Right lobe of liver (tissue), 6 donors: ENCODE results near the gene B3GALNT1. TPM values are rescaled to one million over a fixed set of nuclear protein-coding genes. Genes with fewer than 3 reads are reported as not detected.

Experiments
- ATAC-seq, 4 donors: fragments of 200-7000 bp; cut with Tn5 transposase; one replicate each; pipeline ENCODE4 v1.9.1; 2020; ENCODE audit warnings: mild to moderate bottlenecking in 4 of 4, moderate library complexity in 4 of 4
- DNase-seq, 3 donors: peaks; one replicate each; pipeline ENCODE4 v3.0.0-alpha.2; 2020
- H3K27ac ChIP-seq, 3 donors: fragments of 200-600 bp; one replicate each; pipeline ENCODE4 v1.8.0; 2022
- H3K27me3 ChIP-seq, 2 donors: fragments of 200-600 bp; one replicate each; pipeline ENCODE4 v1.8.0; 2022
- H3K36me3 ChIP-seq, 4 donors: fragments of 200-600 bp; sonication (generic) in 1 of 4; one replicate each; pipeline versions ENCODE4 v1.5.1 to v1.8.0; 2017 to 2022; ENCODE audit warnings: control low read depth in 1 of 4
- H3K4me1 ChIP-seq, 4 donors: fragments of 200-600 bp; sonication (generic) in 1 of 4; one replicate each; pipeline versions ENCODE4 v1.5.1 to v1.8.0; 2017 to 2022; ENCODE audit warnings: control low read depth in 1 of 4
- H3K4me3 ChIP-seq, 3 donors: fragments of 200-600 bp; one replicate each; pipeline ENCODE4 v1.8.0; 2022
- H3K9me3 ChIP-seq, 4 donors: fragments of 200-600 bp; sonication (generic) in 1 of 4; one replicate each; pipeline versions ENCODE4 v1.5.1 to v1.8.0; 2017 to 2022; ENCODE audit warnings: control low read depth in 1 of 4
- POLR2A ChIP-seq: fragments of 450-650 bp; IDR thresholded peaks from one replicate; pipeline ENCODE4 v1.6.1; 2017; ENCODE audit warnings: antibody characterized with exemption, mild to moderate bottlenecking
- WGBS: methylation state at CpG from one replicate; pipeline ENCODE4 v1.1.6; 2018; ENCODE audit warnings: low coverage, low lambda C conversion rate; ENCODE audit not compliant: insufficient coverage; ENCODE audit errors: missing lambda C conversion rate; 5-methylcytosine and 5-hydroxymethylcytosine counted together
- intact Hi-C, 2 donors: fragments of 100-400 bp; cut with DNase I; formaldehyde crosslinking; loops; one replicate each; pipeline versions ENCODE4 v1.11.2 to v1.14.1; 2022
- total RNA-seq, 6 experiments: library from RNA; depleted of rRNA in 2 of 6; stranded (reverse); fragments of >200 nt in 2 of 6; fragmentation: NEBNext Ultra II Directional in 3 of 6; extraction: Animal tissue kit (Norgen Biotek cat#: 25700) in 3 of 6; gene quantifications; one replicate each; pipeline versions ENCODE4 v1.1.0 to v1.2.4, GENCODE V29; 2016 to 2023
- TF ChIP-seq, protein P1 (sequence below), 4 donors: fragments of 200-600 bp in 3 of 4; fragments of 450-650 bp in 1 of 4; IDR thresholded peaks; one replicate each; pipeline versions ENCODE4 v1.5.1 to v1.8.0; 2016 to 2022; ENCODE audit warnings: antibody characterized with exemption in 4 of 4, mild to moderate bottlenecking in 2 of 4
- donor health status: DM: no; HTN: yes; CAD: no.
- donor health status: DM: no; HTN: no; CAD: no.
- donor health status: DM: no; HTN: no; CAD: no.
- donor health status: DM: no; HTN: yes; CAD: no.
- donor health status: DM: no; HTN: yes; CAD: no.

The B3GALNT1 gene
- total RNA-seq, 6 experiments from 2014 or later = 0.24 to 1.5 (median 0.70) TPM

DNA sequence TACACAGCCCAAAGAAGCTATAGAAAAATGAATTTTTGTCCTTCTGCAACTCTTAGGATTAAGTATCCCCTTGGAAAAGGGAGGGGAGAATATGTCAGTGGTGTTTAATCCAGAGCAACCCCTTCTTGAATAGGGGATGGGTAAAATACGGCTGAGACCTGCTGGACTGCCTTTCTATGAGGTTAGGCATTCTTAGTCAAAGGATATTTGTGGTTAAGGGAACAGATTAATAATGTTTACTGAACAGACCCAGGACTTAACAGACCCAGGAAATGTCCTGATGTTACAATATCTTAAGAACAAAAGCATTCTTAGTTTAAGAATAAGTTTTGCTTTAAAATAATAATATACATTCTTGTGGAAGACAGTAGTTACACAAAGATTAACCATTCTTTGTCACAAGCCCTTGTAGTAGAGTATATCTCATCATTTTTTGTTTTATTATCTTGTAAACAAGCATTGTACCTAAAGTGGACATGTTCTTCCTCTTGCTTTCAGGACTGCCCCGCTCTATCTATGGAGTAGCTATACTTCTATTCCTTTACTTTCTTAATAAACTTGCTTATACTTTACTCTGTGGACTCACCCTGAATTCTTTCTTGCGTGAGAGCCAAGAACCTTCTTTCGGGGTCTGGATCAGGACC, 43.8 kb upstream of the B3GALNT1 start:
- TF ChIP-seq, protein P1, sequence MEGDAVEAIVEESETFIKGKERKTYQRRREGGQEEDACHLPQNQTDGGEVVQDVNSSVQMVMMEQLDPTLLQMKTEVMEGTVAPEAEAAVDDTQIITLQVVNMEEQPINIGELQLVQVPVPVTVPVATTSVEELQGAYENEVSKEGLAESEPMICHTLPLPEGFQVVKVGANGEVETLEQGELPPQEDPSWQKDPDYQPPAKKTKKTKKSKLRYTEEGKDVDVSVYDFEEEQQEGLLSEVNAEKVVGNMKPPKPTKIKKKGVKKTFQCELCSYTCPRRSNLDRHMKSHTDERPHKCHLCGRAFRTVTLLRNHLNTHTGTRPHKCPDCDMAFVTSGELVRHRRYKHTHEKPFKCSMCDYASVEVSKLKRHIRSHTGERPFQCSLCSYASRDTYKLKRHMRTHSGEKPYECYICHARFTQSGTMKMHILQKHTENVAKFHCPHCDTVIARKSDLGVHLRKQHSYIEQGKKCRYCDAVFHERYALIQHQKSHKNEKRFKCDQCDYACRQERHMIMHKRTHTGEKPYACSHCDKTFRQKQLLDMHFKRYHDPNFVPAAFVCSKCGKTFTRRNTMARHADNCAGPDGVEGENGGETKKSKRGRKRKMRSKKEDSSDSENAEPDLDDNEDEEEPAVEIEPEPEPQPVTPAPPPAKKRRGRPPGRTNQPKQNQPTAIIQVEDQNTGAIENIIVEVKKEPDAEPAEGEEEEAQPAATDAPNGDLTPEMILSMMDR (IDR thresholded peaks at IDR 0.05) = no peak
- TF ChIP-seq POLR2A = no peak
- no peaks in the 10 kb centered on the region for H3K36me3 ChIP-seq
- H3K27ac ChIP-seq = no peak overlapping the region
- H3K9me3 ChIP-seq = no peaks in the 10 kb centered on the region
- 90% methylated on average over 4 of the region's 4 CpGs for WGBS
- H3K4me1 ChIP-seq = no peaks in the 10 kb centered on the region
- no peak for ATAC-seq
- intact Hi-C loops = no loop called here
- H3K4me3 ChIP-seq = no peak overlapping the region
- no peak for DNase-seq
- no peaks in the 10 kb centered on the region for H3K27me3 ChIP-seq

DNA sequence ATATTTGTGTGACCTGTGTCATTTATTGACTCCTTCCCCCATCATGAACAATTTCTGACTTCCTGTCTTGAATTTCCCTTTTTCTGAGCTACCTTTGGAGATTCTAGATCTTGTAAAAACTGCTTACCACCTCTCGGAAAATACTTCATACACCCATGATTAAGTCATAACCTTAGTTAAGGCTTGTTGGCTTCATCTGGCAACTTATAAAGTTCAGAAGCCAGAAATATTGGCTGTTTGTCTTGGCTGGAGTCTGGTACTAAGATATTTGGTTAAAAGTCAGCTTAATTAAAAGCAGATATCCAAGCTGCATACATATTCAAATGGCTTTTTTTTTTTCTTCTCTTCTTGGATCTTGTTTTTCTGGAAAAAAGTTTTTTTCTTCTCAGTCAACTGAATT, 37.3 kb upstream of the B3GALNT1 start:
- no peaks in the 10 kb centered on the region for H3K9me3 ChIP-seq
- H3K27me3 ChIP-seq = no peaks in the 10 kb centered on the region
- WGBS = 30% methylated on average over 1 of the region's 1 CpG
- no peak overlapping the region for H3K4me3 ChIP-seq
- H3K4me1 ChIP-seq = no peaks in the 10 kb centered on the region
- no peak overlapping the region for H3K27ac ChIP-seq
- intact Hi-C loops = no loop called here
- H3K36me3 ChIP-seq = no peaks in the 10 kb centered on the region
- TF ChIP-seq, protein P1 (IDR thresholded peaks at IDR 0.05) = no peak
- no peak for TF ChIP-seq POLR2A
- DNase-seq = no peak
- ATAC-seq = no peak

- Histone ChIP-seq H3K4me3 (no peak overlapping the region), H3K4me1 (no peaks in the 10 kb centered on the region), H3K27me3 (no peaks in the 10 kb centered on the region), H3K36me3 (no peaks in the 10 kb centered on the region), H3K27ac (no peak overlapping the region), H3K9me3 (no peaks in the 10 kb centered on the region)
- intact Hi-C loops = no loop called here
- ATAC-seq = no peak
- no peak for TF ChIP-seq POLR2A
- WGBS = 59% methylated on average over 3 of the region's 3 CpGs
- DNase-seq = no peak
These were observed 34.5 kb upstream of the B3GALNT1 start for GRCh38 chr3:161139686-161140085.

GRCh38 chr3:161137260-161137659, 32.1 kb upstream of the B3GALNT1 start:
- DNase-seq (no peak), ATAC-seq (no peak)
- no peak overlapping the region for H3K27ac ChIP-seq
- H3K4me3 ChIP-seq = no peak overlapping the region
- no peaks in the 10 kb centered on the region for H3K9me3 ChIP-seq
- TF ChIP-seq POLR2A = no peak
- TF ChIP-seq, protein P1 (IDR thresholded peaks at IDR 0.05) = no peak
- WGBS = 71% methylated on average over 2 of the region's 2 CpGs
- H3K36me3 ChIP-seq = no peaks in the 10 kb centered on the region
- intact Hi-C loops = no loop called here
- no peaks in the 10 kb centered on the region for H3K4me1 ChIP-seq
- no peaks in the 10 kb centered on the region for H3K27me3 ChIP-seq

DNA sequence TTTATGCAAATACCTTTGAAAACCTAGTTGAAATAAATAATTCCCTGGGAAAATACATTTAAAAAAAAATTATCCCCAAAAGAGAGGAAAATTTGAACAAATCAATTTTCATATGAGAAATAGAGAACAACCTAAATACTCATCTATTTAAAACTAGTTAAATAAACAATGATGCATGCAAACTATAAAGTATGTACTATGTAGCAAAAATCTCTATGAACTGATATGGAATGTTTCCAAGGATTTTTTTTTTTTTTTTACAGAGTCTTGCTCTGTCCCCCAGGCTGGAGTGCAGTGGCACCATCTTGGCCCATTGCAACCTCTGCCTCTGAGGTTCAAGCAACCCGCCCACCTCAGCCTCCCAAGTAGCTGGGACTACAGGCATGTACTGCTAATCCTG, 27.2 kb upstream of the B3GALNT1 start:
- 91% methylated on average over 1 of the region's 1 CpG for WGBS
- no peaks in the 10 kb centered on the region for H3K27me3 ChIP-seq
- H3K9me3 ChIP-seq = no peaks in the 10 kb centered on the region
- DNase-seq (no peak), ATAC-seq (no peak)
- no peak overlapping the region for H3K4me3 ChIP-seq
- TF ChIP-seq, protein P1 (IDR thresholded peaks at IDR 0.05) = no peak
- TF ChIP-seq POLR2A = no peak
- intact Hi-C loops = no loop called here
- H3K4me1 ChIP-seq = no peaks in the 10 kb centered on the region
- no peak overlapping the region for H3K27ac ChIP-seq
- H3K36me3 ChIP-seq = no peaks in the 10 kb centered on the region
